H9 (cell line): ENCODE results near the gene MRGPRF. TPM values are rescaled to one million over a fixed set of nuclear protein-coding genes. Genes with fewer than 3 reads are reported as not detected.
A peak's percentile ranks its signal among the peaks of the same experiment; 100 is the strongest.

Experiments used
- DNase-seq: peaks from one replicate; pipeline ENCODE4 v3.0.0-alpha.2; 2017
- H2AFZ ChIP-seq: one replicate; pipeline ENCODE4 v1.6.1; 2013; ENCODE audit warnings: mild to moderate bottlenecking, low read length, control low read depth, moderate library complexity
- H2AK5ac ChIP-seq: 2 replicates; pipeline ENCODE4 v1.6.1; 2013; ENCODE audit warnings: low read length, control low read depth, mixed read lengths; ENCODE audit not compliant: insufficient read length
- H2BK120ac ChIP-seq: one replicate; pipeline ENCODE4 v1.6.1; 2013; ENCODE audit warnings: low read depth, mild to moderate bottlenecking, low read length, control low read depth, inconsistent platforms; ENCODE audit not compliant: poor library complexity, severe bottlenecking
- H2BK12ac ChIP-seq: 2 replicates; pipeline ENCODE4 v1.6.1; 2013; ENCODE audit warnings: low read length, control low read depth, mixed read lengths, low read depth; ENCODE audit not compliant: insufficient read length
- H2BK15ac ChIP-seq: 2 replicates; pipeline ENCODE4 v1.6.1; 2013; ENCODE audit warnings: low read depth, low read length, control low read depth
- H2BK20ac ChIP-seq: one replicate; pipeline ENCODE4 v1.6.1; 2013; ENCODE audit warnings: low read depth, mild to moderate bottlenecking, low read length, control low read depth, inconsistent platforms; ENCODE audit not compliant: poor library complexity, severe bottlenecking
- H2BK5ac ChIP-seq: 2 replicates; pipeline ENCODE4 v1.6.1; 2013; ENCODE audit warnings: low read length, control low read depth, mixed read lengths; ENCODE audit not compliant: insufficient read length
- H3K14ac ChIP-seq: 2 replicates; pipeline ENCODE4 v1.6.1; 2013; ENCODE audit warnings: low read length, control low read depth; ENCODE audit not compliant: insufficient read depth
- H3K18ac ChIP-seq: 2 replicates; pipeline ENCODE4 v1.6.1; 2013; ENCODE audit warnings: low read depth, mild to moderate bottlenecking, mixed read lengths, low read length, control low read depth; ENCODE audit not compliant: insufficient read length
- H3K23ac ChIP-seq: 2 replicates; pipeline ENCODE4 v1.6.1; 2013; ENCODE audit warnings: low read length, control low read depth, mixed read lengths, low read depth; ENCODE audit not compliant: insufficient read length
- H3K23me2 ChIP-seq: 2 replicates; pipeline ENCODE4 v1.6.1; 2013; ENCODE audit warnings: low read depth, mild to moderate bottlenecking, mixed read lengths, low read length, control low read depth; ENCODE audit not compliant: insufficient read length, poor library complexity, severe bottlenecking
- H3K27ac ChIP-seq: 2 replicates; pipeline ENCODE4 v1.5.1; 2013; ENCODE audit warnings: low read length, control low read depth, mixed read lengths, low read depth; ENCODE audit not compliant: insufficient read length
- H3K27me3 ChIP-seq: 2 replicates; pipeline ENCODE4 v1.6.1; 2013; ENCODE audit warnings: low read length, control low read depth, inconsistent platforms; ENCODE audit not compliant: insufficient read depth
- H3K4ac ChIP-seq: 2 replicates; pipeline ENCODE4 v1.6.1; 2013; ENCODE audit warnings: low read depth, mild to moderate bottlenecking, control low read depth, inconsistent platforms, low read length, moderate library complexity
- H3K4me1 ChIP-seq: 2 replicates; pipeline ENCODE4 v1.6.1; 2013; ENCODE audit warnings: low read length, control low read depth, inconsistent platforms; ENCODE audit not compliant: insufficient read depth
- H3K4me2 ChIP-seq: 2 replicates; pipeline ENCODE4 v1.6.1; 2013; ENCODE audit warnings: low read length, control low read depth, mixed read lengths; ENCODE audit not compliant: insufficient read length, insufficient read depth
- H3K56ac ChIP-seq: 2 replicates; pipeline ENCODE4 v1.6.1; 2013; ENCODE audit warnings: low read depth, mild to moderate bottlenecking, mixed read lengths, low read length, control low read depth; ENCODE audit not compliant: insufficient read length
- H3K79me1 ChIP-seq: 2 replicates; pipeline ENCODE4 v1.6.1; 2013; ENCODE audit warnings: low read depth, mild to moderate bottlenecking, moderate library complexity, low read length, control low read depth, inconsistent platforms; ENCODE audit not compliant: insufficient read depth, poor library complexity, severe bottlenecking
- H3K79me2 ChIP-seq: 2 replicates; pipeline ENCODE4 v1.6.1; 2013; ENCODE audit warnings: low read length, control low read depth, inconsistent platforms; ENCODE audit not compliant: insufficient read depth
- H3K9ac ChIP-seq: 2 replicates; pipeline ENCODE4 v1.6.1; 2013; ENCODE audit warnings: low read length, control low read depth, mixed read lengths; ENCODE audit not compliant: insufficient read length; ENCODE audit errors: extremely low read depth
- H3K9me3 ChIP-seq: one replicate; pipeline ENCODE4 v1.6.1; 2013; ENCODE audit warnings: low read depth, low read length, inconsistent platforms; ENCODE audit not compliant: control insufficient read depth
- H3T11ph ChIP-seq: one replicate; pipeline ENCODE4 v1.6.1; 2013; ENCODE audit warnings: mild to moderate bottlenecking, low read length, control low read depth, inconsistent platforms
- H4K20me1 ChIP-seq: one replicate; pipeline ENCODE4 v1.6.1; 2013; ENCODE audit not compliant: control insufficient read depth, insufficient read length, insufficient read depth
- H4K5ac ChIP-seq: 2 replicates; pipeline ENCODE4 v1.6.1; 2013; ENCODE audit warnings: low read depth, mild to moderate bottlenecking, mixed read lengths, low read length, control low read depth; ENCODE audit not compliant: insufficient read length
- H4K8ac ChIP-seq: replicated peaks from 2 replicates; pipeline ENCODE4 v1.6.1; 2013; ENCODE audit warnings: low read length, control low read depth, mixed read lengths, low read depth; ENCODE audit not compliant: insufficient read length
- H4K91ac ChIP-seq: 2 replicates; pipeline ENCODE4 v1.6.1; 2013; ENCODE audit warnings: low read depth, mild to moderate bottlenecking, moderate library complexity, mixed read lengths, low read length, control low read depth; ENCODE audit not compliant: insufficient read length
- H3K27ac Mint-ChIP-seq, 3 experiments: 2 replicates in 2 of 3; 3 replicates in 1 of 3; pipeline ENCODE4 v1.8.0; 2020 to 2021; ENCODE audit warnings: mixed read lengths in 3 of 3, mild to moderate bottlenecking in 1 of 3, moderate library complexity in 1 of 3
- H3K27me3 Mint-ChIP-seq: 2 replicates; pipeline ENCODE4 v1.8.0; 2021; ENCODE audit warnings: low read depth, mild to moderate bottlenecking, moderate library complexity, mixed read lengths
- H3K36me3 Mint-ChIP-seq, 3 experiments: 2 replicates in 2 of 3; 3 replicates in 1 of 3; pipeline ENCODE4 v1.8.0; 2020 to 2021; ENCODE audit warnings: low read depth in 3 of 3, mixed read lengths in 3 of 3; ENCODE audit not compliant: insufficient read depth in 1 of 3
- H3K4me1 Mint-ChIP-seq, 2 experiments: 2 replicates each; pipeline ENCODE4 v1.8.0; 2020; ENCODE audit warnings: mixed read lengths in 2 of 2
- H3K4me3 Mint-ChIP-seq, 2 experiments: 2 replicates in 1 of 2; 3 replicates in 1 of 2; pipeline ENCODE4 v1.8.0; 2020 to 2021; ENCODE audit warnings: mild to moderate bottlenecking in 2 of 2, mixed read lengths in 2 of 2, moderate library complexity in 1 of 2
- H3K9me3 Mint-ChIP-seq, 2 experiments: 2 replicates in 1 of 2; 3 replicates in 1 of 2; pipeline ENCODE4 v1.8.0; 2020; ENCODE audit warnings: mild to moderate bottlenecking in 2 of 2, mixed read lengths in 2 of 2, moderate library complexity in 1 of 2
- WGBS: extraction: QIAGEN DNeasy Blood & Tissue Kit; methylation state at CpG from one replicate; pipeline ENCODE4 v1.1.7; 2013; ENCODE audit warnings: missing lambda C conversion rate, low lambda C conversion rate, mixed read lengths; ENCODE audit not compliant: insufficient read length; ENCODE audit errors: extremely low coverage; 5-methylcytosine and 5-hydroxymethylcytosine counted together
- total RNA-seq: library from RNA; stranded (reverse); gene quantifications from 2 replicates; pipeline ENCODE4 v1.2.1, GENCODE V29; 2021
- TF ChIP-seq, protein P1 (sequence below): fragments of 200-600 bp; sonication (generic); conservative IDR thresholded peaks from 3 replicates; pipeline ENCODE4 v1.8.0; 2021; ENCODE audit warnings: antibody characterized with exemption, mild to moderate bottlenecking

MRGPRF gene
- total RNA-seq, 1 experiment from 2014 or later: 4.0 TPM

DNA sequence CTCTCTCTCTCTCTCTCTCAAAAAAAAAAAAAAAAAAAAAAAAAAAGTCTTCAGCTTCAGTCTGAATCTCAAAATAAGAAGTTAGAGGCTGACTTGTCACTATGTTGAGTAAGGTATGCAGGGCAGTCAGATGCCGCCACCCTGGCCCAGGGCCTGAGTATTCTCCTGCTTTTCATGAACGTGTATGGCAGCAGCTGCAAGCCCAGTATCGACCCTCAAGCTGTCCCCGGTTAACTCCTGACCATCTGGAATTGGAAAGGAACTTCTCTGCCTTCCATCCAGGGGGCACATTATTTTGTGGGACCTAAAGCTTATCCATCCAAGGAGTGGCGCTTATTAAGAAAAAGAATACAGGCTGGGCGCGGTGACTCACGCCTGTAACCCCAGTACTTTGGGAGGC, 43.7 kb downstream of the MRGPRF start:
- Histone ChIP-seq H2BK12ac (no peak overlapping the region), H2AFZ (no peak overlapping the region), H2BK15ac (no peak overlapping the region), H3K23ac (no peak overlapping the region), H2BK20ac (no peak overlapping the region), H2BK5ac (no peak overlapping the region), H3K9me3 (no peaks in the 10 kb centered on the region), H2BK120ac (no peak overlapping the region), H3K9ac (no peak overlapping the region), H3K56ac (no peak overlapping the region), H3K79me2 (no peaks in the 10 kb centered on the region), H2AK5ac (no peak overlapping the region), H4K8ac (no peak overlapping the region), H3K14ac (no peak overlapping the region), H3K4ac (no peak overlapping the region), H3T11ph (no peak overlapping the region), H4K5ac (no peak overlapping the region), H3K27me3 (no peaks in the 10 kb centered on the region), H4K20me1 (no peaks in the 10 kb centered on the region), H3K4me1 (no peaks in the 10 kb centered on the region), H3K4me2 (no peak overlapping the region), H3K27ac (no peak overlapping the region), H3K18ac (no peak overlapping the region), H4K91ac (no peak overlapping the region), H3K23me2 (peaks cover 2% of the 10 kb centered on the region), H3K79me1 (no peaks in the 10 kb centered on the region)
- no CpG with 5 or more reads among the region's 8 CpGs for WGBS
- TF ChIP-seq, protein P1, sequence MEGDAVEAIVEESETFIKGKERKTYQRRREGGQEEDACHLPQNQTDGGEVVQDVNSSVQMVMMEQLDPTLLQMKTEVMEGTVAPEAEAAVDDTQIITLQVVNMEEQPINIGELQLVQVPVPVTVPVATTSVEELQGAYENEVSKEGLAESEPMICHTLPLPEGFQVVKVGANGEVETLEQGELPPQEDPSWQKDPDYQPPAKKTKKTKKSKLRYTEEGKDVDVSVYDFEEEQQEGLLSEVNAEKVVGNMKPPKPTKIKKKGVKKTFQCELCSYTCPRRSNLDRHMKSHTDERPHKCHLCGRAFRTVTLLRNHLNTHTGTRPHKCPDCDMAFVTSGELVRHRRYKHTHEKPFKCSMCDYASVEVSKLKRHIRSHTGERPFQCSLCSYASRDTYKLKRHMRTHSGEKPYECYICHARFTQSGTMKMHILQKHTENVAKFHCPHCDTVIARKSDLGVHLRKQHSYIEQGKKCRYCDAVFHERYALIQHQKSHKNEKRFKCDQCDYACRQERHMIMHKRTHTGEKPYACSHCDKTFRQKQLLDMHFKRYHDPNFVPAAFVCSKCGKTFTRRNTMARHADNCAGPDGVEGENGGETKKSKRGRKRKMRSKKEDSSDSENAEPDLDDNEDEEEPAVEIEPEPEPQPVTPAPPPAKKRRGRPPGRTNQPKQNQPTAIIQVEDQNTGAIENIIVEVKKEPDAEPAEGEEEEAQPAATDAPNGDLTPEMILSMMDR: no peak
- H3K27ac Mint-ChIP-seq: no peak overlapping the region
- peak; percentile 22 for DNase-seq
- peaks cover 2 to 4% of the 10 kb centered on the region in 2 experiments; a peak in 2 of 4 replicates for H3K4me1 Mint-ChIP-seq
- peaks cover 0 to 4% (median 0%) of the 10 kb centered on the region in 3 experiments; a peak in 1 of 7 replicates for H3K36me3 Mint-ChIP-seq
- peaks cover 2 to 3% of the 10 kb centered on the region in 2 experiments; a peak in 1 of 5 replicates for H3K9me3 Mint-ChIP-seq
- peaks cover 11% of the 10 kb centered on the region for H3K27me3 Mint-ChIP-seq
- H3K4me3 Mint-ChIP-seq: no peak overlapping the region
